HFFc6 (cell line): ENCODE data around the gene SLC25A23. TPM values are rescaled to one million over a fixed set of nuclear protein-coding genes. Genes with fewer than 3 reads are reported as not detected.

Experiments
- DNase-seq: peaks from one replicate; pipeline ENCODE4 v3.0.0-alpha.2; 2018
- H3K27ac Mint-ChIP-seq: 2 replicates; pipeline ENCODE4 v1.8.0; 2020; ENCODE audit warnings: mild to moderate bottlenecking, mixed read lengths
- H3K27me3 Mint-ChIP-seq: 2 replicates; pipeline ENCODE4 v1.8.0; 2021; ENCODE audit warnings: mild to moderate bottlenecking, moderate library complexity, mixed read lengths; ENCODE audit not compliant: insufficient read depth
- H3K36me3 Mint-ChIP-seq: 2 replicates; pipeline ENCODE4 v1.8.0; 2021; ENCODE audit warnings: low read depth, mixed read lengths
- H3K4me1 Mint-ChIP-seq: 2 replicates; pipeline ENCODE4 v1.8.0; 2020; ENCODE audit warnings: low read depth, mixed read lengths
- H3K4me3 Mint-ChIP-seq: 2 replicates; pipeline ENCODE4 v1.8.0; 2020; ENCODE audit warnings: mild to moderate bottlenecking, moderate library complexity, mixed read lengths
- H3K9me3 Mint-ChIP-seq: 2 replicates; pipeline ENCODE4 v1.8.0; 2020; ENCODE audit warnings: mild to moderate bottlenecking, mixed read lengths
- CTCF ChIP-seq: fragments of 200-600 bp; sonication (generic); IDR thresholded peaks from 2 replicates; pipeline ENCODE4 v1.5.0; 2021; ENCODE audit warnings: antibody characterized with exemption, mild to moderate bottlenecking
- total RNA-seq, 6 experiments: library from RNA; stranded (reverse); fragmentation: NEBNext Ultra II Directional; extraction: Animal tissue kit (Norgen Biotek cat#: 25700); gene quantifications; 2 replicates in 1 of 6; 3 replicates in 5 of 6; pipeline ENCODE4 v1.2.3, GENCODE V29; 2021

The SLC25A23 gene
- total RNA-seq, 6 experiments from 2014 or later: 15.4 to 25.3 (median 16.8) TPM

- Mint-ChIP-seq H3K4me1 (peaks cover 24% of the 10 kb centered on the region), H3K36me3 (peaks cover 16% of the 10 kb centered on the region), H3K27ac (no peak overlapping the region), H3K4me3 (peak overlapping the region; percentile 83), H3K9me3 (peaks cover 11% of the 10 kb centered on the region; the same call in 1 of the 2 replicates), H3K27me3 (peaks cover 5% of the 10 kb centered on the region)
- DNase-seq: no peak
- TF ChIP-seq CTCF: no peak
Observed at GRCh38 chr19:6458695-6459261, 814 bp downstream of the SLC25A23 start.

GRCh38 chr19:6457958-6458694 is 1.5 kb downstream of the SLC25A23 start:
- H3K9me3 Mint-ChIP-seq: peaks cover 16% of the 10 kb centered on the region; the same call in 1 of the 2 replicates
- no peak for TF ChIP-seq CTCF
- no peak overlapping the region for H3K27ac Mint-ChIP-seq
- H3K4me3 Mint-ChIP-seq: peak overlapping the region; percentile 83
- peaks cover 24% of the 10 kb centered on the region for H3K4me1 Mint-ChIP-seq
- peaks cover 5% of the 10 kb centered on the region for H3K27me3 Mint-ChIP-seq
- peaks cover 22% of the 10 kb centered on the region for H3K36me3 Mint-ChIP-seq
- DNase-seq: no peak

GRCh38 chr19:6455924-6456323 is 3.7 kb downstream of the SLC25A23 start:
- H3K9me3 Mint-ChIP-seq: peaks cover 16% of the 10 kb centered on the region
- no peak for DNase-seq
- H3K4me1 Mint-ChIP-seq: peaks cover 24% of the 10 kb centered on the region
- no peak overlapping the region for H3K4me3 Mint-ChIP-seq
- peaks cover 29% of the 10 kb centered on the region for H3K36me3 Mint-ChIP-seq
- no peak overlapping the region for H3K27ac Mint-ChIP-seq
- H3K27me3 Mint-ChIP-seq: peaks cover 2% of the 10 kb centered on the region; the same call in 1 of the 2 replicates
- no peak for TF ChIP-seq CTCF

GRCh38 chr19:6453951-6454565 is 5.5 kb downstream of the SLC25A23 start:
- no peak for DNase-seq
- peaks cover 16% of the 10 kb centered on the region for H3K9me3 Mint-ChIP-seq
- H3K4me3 Mint-ChIP-seq: no peak overlapping the region
- peaks cover 14% of the 10 kb centered on the region for H3K4me1 Mint-ChIP-seq
- no peak overlapping the region for H3K27ac Mint-ChIP-seq
- no peak for TF ChIP-seq CTCF
- peaks cover 5% of the 10 kb centered on the region; the same call in 1 of the 2 replicates for H3K27me3 Mint-ChIP-seq
- H3K36me3 Mint-ChIP-seq: peaks cover 34% of the 10 kb centered on the region

GRCh38 chr19:6452899-6453298 is 6.7 kb downstream of the SLC25A23 start:
- peaks cover 34% of the 10 kb centered on the region for H3K36me3 Mint-ChIP-seq
- H3K9me3 Mint-ChIP-seq: peaks cover 16% of the 10 kb centered on the region
- peaks cover 4% of the 10 kb centered on the region; the same call in 1 of the 2 replicates for H3K27me3 Mint-ChIP-seq
- TF ChIP-seq CTCF: no peak
- no peak for DNase-seq
- H3K27ac Mint-ChIP-seq: no peak overlapping the region
- peaks cover 3% of the 10 kb centered on the region for H3K4me1 Mint-ChIP-seq
- no peak overlapping the region for H3K4me3 Mint-ChIP-seq
